Stimulated activated naive CD4-positive, alpha-beta T cell treated with Interleukin-2 at 50 U/mL for 16 hours (primary cell): Measurements from ENCODE around the gene VCP.

Experiments
- DNase-seq: peaks from one replicate; lab custom pipeline; 2025; lab: John Stamatoyannopoulos, UW

Gene VCP

DNA sequence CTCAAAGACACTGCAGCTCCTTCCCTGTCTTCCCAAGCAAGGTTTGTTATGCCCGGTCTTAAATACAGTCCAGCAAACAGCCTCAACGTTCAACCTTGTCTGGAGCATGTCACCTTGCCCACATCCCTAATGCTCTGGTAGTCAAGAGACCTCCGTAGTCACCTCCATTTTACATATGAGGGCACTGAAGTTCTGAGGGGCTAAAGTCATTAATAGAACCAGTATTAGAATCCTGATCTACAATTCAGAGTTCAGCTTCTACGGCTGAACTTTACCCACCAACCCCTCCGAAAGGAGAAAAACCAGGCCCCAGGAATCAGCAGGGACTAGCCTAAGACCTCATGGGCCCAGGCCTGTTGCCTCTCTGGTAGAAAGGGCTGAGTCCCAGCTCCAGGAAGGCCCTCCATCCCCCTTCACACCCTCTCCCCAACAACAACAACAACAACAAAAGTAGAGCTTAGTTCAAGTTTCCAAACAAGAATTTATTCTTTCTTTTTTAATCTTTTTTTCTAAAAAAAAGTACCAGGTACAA lies 31.3 kb upstream of the VCP start:
- DNase-seq, result no peak

- DNase-seq, result peak; percentile 92
Observed at GRCh38 chr9:35102769-35103659, 30.6 kb upstream of the VCP start, which contains the start of gene STOML2. Gene STOML2, minus strand, starts transcription at chr9:35103131. Its CDS starts 37 bp downstream, at chr9:35103094.

DNA sequence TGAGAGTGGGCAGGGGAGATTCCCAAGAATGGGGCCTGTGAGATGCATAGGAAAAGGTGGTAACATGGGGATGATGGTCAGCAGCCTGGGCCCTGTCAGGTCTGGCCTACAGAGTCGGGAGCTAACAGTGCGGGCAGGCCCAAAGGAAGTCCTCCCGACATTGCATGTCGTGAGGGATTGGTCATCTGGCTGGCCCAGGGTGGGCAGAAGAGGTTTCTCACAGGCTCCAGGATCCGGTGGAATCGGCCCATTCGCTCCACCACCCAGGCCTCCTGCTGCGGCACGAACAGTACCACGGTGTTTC lies 30.0 kb upstream of the VCP start:
- peak; percentile 12 for DNase-seq

DNA sequence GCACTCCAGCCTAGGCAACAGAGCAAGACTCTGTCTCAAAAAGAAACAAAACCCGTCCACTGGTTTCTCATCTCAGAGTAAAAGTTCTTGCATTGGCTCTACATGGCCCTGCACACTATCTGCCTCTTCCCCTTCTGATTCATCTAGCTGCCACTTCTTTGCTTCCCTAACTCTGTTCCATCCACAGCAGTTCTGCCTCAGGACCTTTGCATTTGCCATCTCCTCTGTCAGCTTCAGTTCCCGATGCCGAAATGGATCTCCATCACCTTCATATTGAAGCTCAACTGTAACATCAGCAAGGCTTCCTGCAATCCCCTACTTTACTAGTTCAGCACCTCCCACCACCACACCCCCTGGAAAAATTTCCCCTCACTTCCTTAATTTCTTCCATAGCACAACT lies 25.1 kb upstream of the VCP start:
- no peak for DNase-seq

DNA sequence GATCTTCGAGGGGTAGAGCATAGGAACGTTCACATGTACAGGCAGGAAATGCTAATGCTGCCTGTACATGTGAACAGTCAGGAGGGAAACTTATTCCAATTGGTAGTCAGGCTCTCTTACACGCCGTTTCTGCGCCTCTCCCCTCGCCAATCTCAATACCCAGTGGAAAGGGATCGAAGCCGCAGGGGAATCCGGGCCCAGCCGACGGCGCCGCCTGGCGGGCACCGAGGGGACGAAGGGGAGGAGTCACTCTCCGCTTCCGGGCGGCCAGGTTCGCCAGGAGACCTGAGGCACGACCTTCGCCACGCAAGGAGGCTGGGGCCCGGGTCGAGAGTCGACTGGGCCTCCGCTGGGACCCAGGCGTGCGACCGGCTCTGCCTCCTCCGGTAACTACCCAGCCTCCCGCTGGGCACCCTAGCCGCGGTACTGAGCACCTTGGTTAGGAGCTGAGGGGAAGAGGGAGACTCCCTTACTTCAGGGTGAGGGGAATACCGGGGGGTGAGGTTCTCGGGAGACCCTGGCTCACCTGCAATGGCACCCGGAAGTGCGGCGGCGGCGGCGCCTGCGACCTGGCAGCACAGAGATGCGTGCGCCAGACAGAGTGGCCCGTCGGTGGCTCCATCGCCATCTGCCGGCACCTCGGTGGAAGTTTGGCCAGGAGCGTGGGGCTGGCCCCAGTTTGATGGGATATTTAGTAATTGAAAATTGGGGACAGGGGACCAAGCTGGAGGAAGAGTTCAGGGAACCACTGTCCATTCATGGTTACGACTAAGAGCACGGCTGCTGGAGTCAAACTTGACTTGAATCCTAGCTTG lies 23.8 kb upstream of the VCP start, which contains the start of gene PIGO:
PIGO (minus strand) TSS at position 557 of the 815 bp plus-strand sequence. CDS start 1,026 bp downstream, outside the sequence.
- peak; percentile 90 for DNase-seq

DNA sequence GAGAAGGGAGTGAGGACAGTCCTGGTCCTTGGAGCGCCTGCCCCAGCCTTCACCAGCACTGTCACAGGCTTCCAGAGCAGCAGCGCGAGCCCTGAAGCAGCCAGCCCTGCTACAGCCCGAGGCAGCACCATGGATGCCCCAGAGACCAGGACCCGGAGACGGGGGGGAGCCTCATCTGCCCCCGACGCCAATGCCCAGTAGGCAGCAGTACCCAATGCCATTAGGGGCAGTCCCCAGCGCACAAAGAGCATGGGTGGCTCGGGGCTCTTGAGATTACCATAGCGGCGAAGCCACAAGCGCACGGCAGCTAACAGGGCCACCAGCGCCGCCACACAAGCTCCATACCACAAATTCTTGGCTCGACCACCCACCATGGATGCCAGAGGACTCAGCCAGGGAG lies 19.1 kb upstream of the VCP start:
- DNase-seq, result no peak

DNA sequence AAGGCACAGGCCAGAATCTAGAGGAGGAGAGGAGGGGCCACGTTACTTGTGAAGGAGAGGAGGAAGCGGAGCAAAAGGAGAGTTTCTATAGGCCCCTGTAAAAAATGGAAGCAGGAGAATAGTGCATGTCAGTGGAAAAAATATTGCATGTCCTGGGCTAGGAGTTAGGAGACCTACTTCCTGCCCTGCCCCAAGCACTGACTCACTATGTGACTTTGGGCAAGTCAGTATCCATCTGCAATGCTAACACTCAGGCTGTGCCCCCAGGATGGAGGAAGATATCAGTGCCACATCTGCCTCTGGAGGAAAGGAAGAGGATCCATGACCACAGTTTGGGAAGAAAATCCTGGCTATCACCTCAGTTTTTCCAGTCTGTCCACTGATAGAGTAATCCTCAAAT lies 17.0 kb upstream of the VCP start:
- no peak for DNase-seq

DNA sequence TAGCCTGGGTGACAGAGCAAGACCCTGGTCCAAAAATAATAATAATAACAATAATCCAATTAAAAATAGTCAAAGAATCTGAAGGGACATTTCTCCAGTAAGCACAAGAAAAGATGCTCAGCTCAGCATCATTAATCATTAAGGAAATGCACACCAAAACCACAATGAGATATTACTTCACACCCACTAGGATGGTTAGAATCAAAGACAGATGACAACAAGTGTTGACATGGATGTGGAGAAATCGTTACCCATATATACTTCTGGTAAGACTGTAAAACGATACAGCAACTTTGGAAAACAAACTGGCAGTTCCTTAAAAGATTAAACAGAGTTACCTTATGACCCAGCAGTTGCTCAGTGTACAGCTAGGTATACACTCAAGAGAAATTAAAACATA lies 12.7 kb upstream of the VCP start:
- DNase-seq, result no peak

GRCh38 chr9:35079426-35080341 lies 7.3 kb upstream of the VCP start, which contains the start of gene FANCG:
Gene FANCG, minus strand, starts transcription at chr9:35079942. Its CDS starts 418 bp downstream, at chr9:35079524.
- DNase-seq, result peak; percentile 80

- no peak for DNase-seq
Observed at GRCh38 chr9:35079041-35079425, 6.6 kb upstream of the VCP start.

DNA sequence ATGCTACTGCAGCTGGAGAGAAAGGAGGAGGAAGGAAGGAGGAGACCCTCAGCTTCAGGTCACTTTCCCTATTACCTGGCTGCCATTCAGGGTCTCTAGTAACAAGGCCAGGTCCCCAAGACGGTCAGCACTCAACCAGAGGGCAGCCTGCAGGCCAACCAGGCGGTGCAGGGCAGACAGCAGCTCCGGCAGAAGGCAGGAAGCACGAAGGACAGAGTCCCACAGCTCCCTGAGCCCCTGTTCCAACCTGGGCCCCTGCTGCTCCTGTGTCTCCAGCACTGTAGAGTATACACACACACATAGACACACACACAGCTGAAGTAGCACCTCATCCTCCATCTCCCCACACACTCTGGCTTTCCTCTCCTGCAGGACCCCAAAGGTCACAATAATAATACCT lies 5.6 kb upstream of the VCP start:
- DNase-seq, result no peak

GRCh38 chr9:35076848-35077247 lies 4.4 kb upstream of the VCP start:
- no peak for DNase-seq

DNA sequence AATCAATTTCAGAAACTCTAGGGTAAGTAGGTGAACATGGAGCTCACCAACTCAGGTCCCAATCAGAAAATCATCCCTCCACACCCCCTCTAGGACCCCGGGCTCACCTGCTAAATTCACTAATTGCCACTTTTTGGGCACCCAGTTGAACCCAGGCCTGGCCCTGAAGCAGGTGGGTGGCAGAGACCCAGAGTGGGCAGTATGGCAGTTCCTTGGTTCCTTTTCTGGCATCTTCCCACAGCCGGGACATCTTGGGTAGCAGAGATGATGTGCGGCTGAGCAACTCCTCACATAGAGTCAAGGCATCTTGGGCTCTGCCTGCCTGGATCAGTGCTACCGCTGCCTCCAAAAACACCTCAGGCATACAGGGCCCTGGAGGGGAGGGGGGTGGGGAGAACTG lies 2.9 kb upstream of the VCP start:
- DNase-seq, result no peak

DNA sequence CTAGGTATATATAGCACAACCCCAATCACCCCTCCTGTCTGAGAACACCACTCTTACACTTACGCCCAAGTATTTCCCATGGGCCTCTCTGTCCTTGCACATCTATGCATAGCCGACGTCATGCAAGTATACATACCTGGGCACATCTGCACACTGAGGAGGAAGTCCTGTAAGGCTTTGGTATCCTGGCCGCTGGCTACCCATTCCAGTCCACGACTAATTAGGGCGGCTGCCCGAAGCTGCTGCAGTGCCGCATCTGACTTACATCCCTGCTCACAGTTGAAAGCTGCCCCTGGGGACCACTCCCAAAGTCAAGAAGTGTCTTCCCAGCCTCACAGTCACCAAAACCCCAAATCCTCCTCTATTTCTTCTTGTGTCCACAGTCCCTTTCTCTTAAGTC lies 2.4 kb upstream of the VCP start:
- no peak for DNase-seq

- DNase-seq, result no peak
Observed at GRCh38 chr9:35074141-35074540, 1.7 kb upstream of the VCP start.

DNA sequence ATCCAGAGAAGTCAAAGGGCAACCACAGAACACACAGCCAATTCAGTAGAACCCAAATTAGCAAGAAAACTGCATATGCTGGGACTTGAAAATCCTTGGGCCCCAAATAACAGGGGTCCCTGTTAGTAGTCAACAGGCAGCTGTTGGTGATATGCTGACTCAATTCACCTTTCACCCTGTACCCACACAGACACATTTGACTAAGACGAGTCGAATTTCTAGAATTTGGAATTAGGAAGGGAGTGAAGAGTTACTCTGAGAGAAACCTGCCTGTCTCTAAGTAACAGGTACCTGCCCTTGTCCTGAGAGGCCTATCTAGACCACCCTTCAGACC lies 821 bp upstream of the VCP start:
- no peak for DNase-seq

GRCh38 chr9:35071814-35072460 lies 488 bp downstream of the VCP start:
- DNase-seq, result peak; percentile 79

GRCh38 chr9:35070823-35071813 lies 1.3 kb downstream of the VCP start:
- DNase-seq, result peak; percentile 6

GRCh38 chr9:35069020-35069419 lies 3.4 kb downstream of the VCP start:
- no peak for DNase-seq

GRCh38 chr9:35067056-35067455 lies 5.4 kb downstream of the VCP start:
- no peak for DNase-seq
